ENCODE results near the gene CAMK2A.

The CAMK2A gene

GRCh38 chr5:150299571-150300327 lies 10.2 kb upstream of the CAMK2A start:
- no peak for DNase-seq (ENCODE audit: low read depth in 2 of 2)

GRCh38 chr5:150298701-150299451 lies 9.3 kb upstream of the CAMK2A start:
- DNase-seq (ENCODE audit: low read depth in 2 of 2): no peak

GRCh38 chr5:150297934-150298595 lies 8.5 kb upstream of the CAMK2A start:
- no peak for DNase-seq (ENCODE audit: low read depth in 2 of 2)

GRCh38 chr5:150297236-150297890 lies 7.8 kb upstream of the CAMK2A start:
- DNase-seq (ENCODE audit: low read depth in 2 of 2): no peak

- DNase-seq (ENCODE audit: low read depth in 2 of 2): no peak
Observed at GRCh38 chr5:150296496-150296895, 6.9 kb upstream of the CAMK2A start.

GRCh38 chr5:150295741-150296486 lies 6.3 kb upstream of the CAMK2A start:
- DNase-seq (ENCODE audit: low read depth in 2 of 2): no peak

GRCh38 chr5:150295172-150295634 lies 5.6 kb upstream of the CAMK2A start:
- no peak for DNase-seq (ENCODE audit: low read depth in 2 of 2)

GRCh38 chr5:150294551-150295071 lies 5.0 kb upstream of the CAMK2A start:
- DNase-seq (ENCODE audit: low read depth in 2 of 2): no peak

GRCh38 chr5:150293091-150293941 lies 3.7 kb upstream of the CAMK2A start:
- no peak for DNase-seq (ENCODE audit: low read depth in 2 of 2)

- no peak for DNase-seq (ENCODE audit: low read depth in 2 of 2)
Observed at GRCh38 chr5:150291388-150292385, 2.1 kb upstream of the CAMK2A start.

GRCh38 chr5:150288791-150289190 lies 782 bp downstream of the CAMK2A start:
- DNase-seq (ENCODE audit: low read depth in 2 of 2): no peak

- no peak for DNase-seq (ENCODE audit: low read depth in 2 of 2)
Observed at GRCh38 chr5:150288361-150288760, 1.2 kb downstream of the CAMK2A start.

- DNase-seq (ENCODE audit: low read depth in 2 of 2): no peak
Observed at GRCh38 chr5:150286820-150287219, 2.8 kb downstream of the CAMK2A start.

GRCh38 chr5:150285114-150285513 lies 4.5 kb downstream of the CAMK2A start:
- DNase-seq (ENCODE audit: low read depth in 2 of 2): no peak

- DNase-seq (ENCODE audit: low read depth in 2 of 2): no peak
Observed at GRCh38 chr5:150284311-150284710, 5.3 kb downstream of the CAMK2A start.

- DNase-seq (ENCODE audit: low read depth in 2 of 2): no peak
Observed at GRCh38 chr5:150283904-150284303, 5.7 kb downstream of the CAMK2A start.

- no peak for DNase-seq (ENCODE audit: low read depth in 2 of 2)
Observed at GRCh38 chr5:150281987-150282386, 7.6 kb downstream of the CAMK2A start.

- no peak for DNase-seq (ENCODE audit: low read depth in 2 of 2)
Observed at GRCh38 chr5:150279330-150280020, 10.1 kb downstream of the CAMK2A start.
